SK-N-SH treated with all-trans-retinoic acid at 6 μM for 48 hours (cell line): ENCODE measurements around the gene ST8SIA2.

Experiments
- ATAC-seq: fragments of 200-7000 bp; cut with Tn5 transposase; 3 replicates; pipeline ENCODE4 v1.9.1; 2020; ENCODE audit warnings: mild to moderate bottlenecking, moderate library complexity
- ARNTL ChIP-seq: fragments of 450-650 bp; formaldehyde crosslinking; IDR thresholded peaks from 2 replicates; pipeline ENCODE4 v1.5.0; 2020; ENCODE audit warnings: low read depth, mild to moderate bottlenecking, moderate library complexity, borderline replicate concordance
- CREB5 ChIP-seq: fragments of 250-450 bp; sonication (Bioruptor Pico); IDR thresholded peaks from 2 replicates; pipeline ENCODE4 v1.5.1; 2020; ENCODE audit warnings: low read depth, mild to moderate bottlenecking, moderate library complexity
- CSDC2 ChIP-seq: fragments of 250-450 bp; sonication (Bioruptor Pico); IDR thresholded peaks from 2 replicates; pipeline ENCODE4 v1.5.0; 2020; ENCODE audit warnings: mild to moderate bottlenecking, moderate library complexity
- ESRRG ChIP-seq: fragments of 250-450 bp; sonication (Bioruptor Pico); IDR thresholded peaks from 2 replicates; pipeline ENCODE4 v1.6.1; 2021; ENCODE audit warnings: mild to moderate bottlenecking
- GLIS3 ChIP-seq: fragments of 250-450 bp; sonication (Bioruptor Pico); IDR thresholded peaks from 2 replicates; pipeline ENCODE4 v1.5.0; 2020; ENCODE audit warnings: mild to moderate bottlenecking, moderate library complexity
- ISL1 ChIP-seq: fragments of 250-450 bp; sonication (Bioruptor Pico); IDR thresholded peaks from 2 replicates; pipeline ENCODE4 v2.1.2; 2022; ENCODE audit warnings: mild to moderate bottlenecking, moderate library complexity
- OSR1 ChIP-seq: fragments of 250-450 bp; sonication (Bioruptor Pico); IDR thresholded peaks from 2 replicates; pipeline ENCODE4 v1.8.0; 2022; ENCODE audit warnings: moderate library complexity, mild to moderate bottlenecking, inconsistent platforms
- PATZ1 ChIP-seq: fragments of 250-450 bp; sonication (Bioruptor Pico); IDR thresholded peaks from 2 replicates; pipeline ENCODE4 v1.8.0; 2020; ENCODE audit warnings: mild to moderate bottlenecking, moderate library complexity, borderline replicate concordance
- POU6F1 ChIP-seq: fragments of 250-450 bp; sonication (Bioruptor Pico); IDR thresholded peaks from 2 replicates; pipeline ENCODE4 v1.8.0; 2021; ENCODE audit warnings: low read depth, mild to moderate bottlenecking, moderate library complexity, borderline replicate concordance
- PPARA ChIP-seq: fragments of 250-450 bp; sonication (Bioruptor Pico); IDR thresholded peaks from 2 replicates; pipeline ENCODE4 v1.5.0; 2020; ENCODE audit warnings: mild to moderate bottlenecking, borderline replicate concordance
- RARB ChIP-seq: fragments of 250-450 bp; sonication (Bioruptor Pico); IDR thresholded peaks from 2 replicates; pipeline ENCODE4 v1.8.0; 2021; ENCODE audit warnings: mild to moderate bottlenecking, moderate library complexity
- SNAI2 ChIP-seq: fragments of 250-450 bp; sonication (Bioruptor Pico); IDR thresholded peaks from 2 replicates; pipeline ENCODE4 v1.5.0; 2020; ENCODE audit warnings: mild to moderate bottlenecking, moderate library complexity
- TCF4 ChIP-seq: fragments of 250-450 bp; sonication (Bioruptor Pico); IDR thresholded peaks from 2 replicates; pipeline ENCODE4 v1.8.0; 2021; ENCODE audit warnings: mild to moderate bottlenecking, moderate library complexity, borderline replicate concordance
- TOX ChIP-seq: fragments of 250-450 bp; sonication (Bioruptor Pico); IDR thresholded peaks from 2 replicates; pipeline ENCODE4 v1.8.0; 2021; ENCODE audit warnings: mild to moderate bottlenecking, moderate library complexity, borderline replicate concordance
- TSHZ2 ChIP-seq: fragments of 250-450 bp; sonication (Bioruptor Pico); IDR thresholded peaks from 2 replicates; pipeline ENCODE4 v1.5.0; 2020; ENCODE audit warnings: mild to moderate bottlenecking, moderate library complexity
- ZC3H10 ChIP-seq: fragments of 250-450 bp; sonication (Bioruptor Pico); IDR thresholded peaks from 2 replicates; pipeline ENCODE4 v1.5.1; 2021; ENCODE audit warnings: mild to moderate bottlenecking, moderate library complexity
- ZFP3 ChIP-seq: fragments of 250-450 bp; sonication (Bioruptor Pico); IDR thresholded peaks from 2 replicates; pipeline ENCODE4 v1.5.0; 2020; ENCODE audit warnings: mild to moderate bottlenecking, moderate library complexity
- ZFP30 ChIP-seq: fragments of 450-650 bp; formaldehyde crosslinking; IDR thresholded peaks from 2 replicates; pipeline ENCODE4 v1.5.0; 2022; ENCODE audit warnings: mild to moderate bottlenecking, moderate library complexity
- ZNF565 ChIP-seq: fragments of 450-650 bp; formaldehyde crosslinking; conservative IDR thresholded peaks from 2 replicates; pipeline ENCODE4 v1.5.0; 2020; ENCODE audit warnings: low read depth, mild to moderate bottlenecking, moderate library complexity
- ZNF70 ChIP-seq: fragments of 450-650 bp; formaldehyde crosslinking; IDR thresholded peaks from 2 replicates; pipeline ENCODE4 v1.5.0; 2020; ENCODE audit warnings: mild to moderate bottlenecking, moderate library complexity
- ZNF8 ChIP-seq: fragments of 450-650 bp; formaldehyde crosslinking; IDR thresholded peaks from 2 replicates; pipeline ENCODE4 v1.5.0; 2020; ENCODE audit warnings: mild to moderate bottlenecking, moderate library complexity

ST8SIA2 gene

GRCh38 chr15:92416557-92416956 lies 22.9 kb downstream of the ST8SIA2 start:
- TF ChIP-seq ZC3H10 (CRISPR knock-in tag) (no peak), ZFP30 (CRISPR knock-in tag) (no peak), ZNF8 (CRISPR knock-in tag) (no peak), ZNF70 (CRISPR knock-in tag) (no peak), TSHZ2 (CRISPR knock-in tag) (no peak), RARB (CRISPR knock-in tag) (no peak), ZNF565 (no peak), PPARA (CRISPR knock-in tag) (no peak), CSDC2 (CRISPR knock-in tag) (no peak), OSR1 (CRISPR knock-in tag) (no peak), ZFP3 (CRISPR knock-in tag) (no peak), POU6F1 (CRISPR knock-in tag) (no peak), TOX (CRISPR knock-in tag) (no peak), CREB5 (CRISPR knock-in tag) (no peak)
- no peak for ATAC-seq

- no peak for ATAC-seq
- TF ChIP-seq TCF4 (CRISPR knock-in tag) (no peak), CREB5 (CRISPR knock-in tag) (no peak), ZNF565 (no peak), OSR1 (CRISPR knock-in tag) (no peak), ZFP3 (CRISPR knock-in tag) (no peak), SNAI2 (no peak), CSDC2 (CRISPR knock-in tag) (no peak), ESRRG (no peak), ISL1 (CRISPR knock-in tag) (no peak), ZNF70 (CRISPR knock-in tag) (no peak), ZNF8 (CRISPR knock-in tag) (no peak), POU6F1 (CRISPR knock-in tag) (no peak), GLIS3 (no peak), PATZ1 (CRISPR knock-in tag) (no peak), RARB (CRISPR knock-in tag) (no peak), ARNTL (CRISPR knock-in tag) (no peak)
Observed at GRCh38 chr15:92417716-92418115, 24.0 kb downstream of the ST8SIA2 start.
